Stimulated activated CD8-positive, alpha-beta memory T cell treated with anti-CD3 and anti-CD28 coated beads, Interleukin-12 subunit alpha, Interleukin-12 subunit beta, amount 100 ng/mL, for 24 hours (primary cell): Measurements from ENCODE around the gene SEPHS2.
"Not testable (repeated sequence)": the region's sequence is repeated elsewhere in the genome, so short reads cannot be mapped to it uniquely, and the experiment has no call there.

ENCODE experiments used
- DNase-seq: peaks from one replicate; pipeline ENCODE4 v3.0.0-alpha.2; 2020; ENCODE audit errors: extremely low read depth

SEPHS2 gene, protein sequence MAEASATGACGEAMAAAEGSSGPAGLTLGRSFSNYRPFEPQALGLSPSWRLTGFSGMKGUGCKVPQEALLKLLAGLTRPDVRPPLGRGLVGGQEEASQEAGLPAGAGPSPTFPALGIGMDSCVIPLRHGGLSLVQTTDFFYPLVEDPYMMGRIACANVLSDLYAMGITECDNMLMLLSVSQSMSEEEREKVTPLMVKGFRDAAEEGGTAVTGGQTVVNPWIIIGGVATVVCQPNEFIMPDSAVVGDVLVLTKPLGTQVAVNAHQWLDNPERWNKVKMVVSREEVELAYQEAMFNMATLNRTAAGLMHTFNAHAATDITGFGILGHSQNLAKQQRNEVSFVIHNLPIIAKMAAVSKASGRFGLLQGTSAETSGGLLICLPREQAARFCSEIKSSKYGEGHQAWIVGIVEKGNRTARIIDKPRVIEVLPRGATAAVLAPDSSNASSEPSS

DNA sequence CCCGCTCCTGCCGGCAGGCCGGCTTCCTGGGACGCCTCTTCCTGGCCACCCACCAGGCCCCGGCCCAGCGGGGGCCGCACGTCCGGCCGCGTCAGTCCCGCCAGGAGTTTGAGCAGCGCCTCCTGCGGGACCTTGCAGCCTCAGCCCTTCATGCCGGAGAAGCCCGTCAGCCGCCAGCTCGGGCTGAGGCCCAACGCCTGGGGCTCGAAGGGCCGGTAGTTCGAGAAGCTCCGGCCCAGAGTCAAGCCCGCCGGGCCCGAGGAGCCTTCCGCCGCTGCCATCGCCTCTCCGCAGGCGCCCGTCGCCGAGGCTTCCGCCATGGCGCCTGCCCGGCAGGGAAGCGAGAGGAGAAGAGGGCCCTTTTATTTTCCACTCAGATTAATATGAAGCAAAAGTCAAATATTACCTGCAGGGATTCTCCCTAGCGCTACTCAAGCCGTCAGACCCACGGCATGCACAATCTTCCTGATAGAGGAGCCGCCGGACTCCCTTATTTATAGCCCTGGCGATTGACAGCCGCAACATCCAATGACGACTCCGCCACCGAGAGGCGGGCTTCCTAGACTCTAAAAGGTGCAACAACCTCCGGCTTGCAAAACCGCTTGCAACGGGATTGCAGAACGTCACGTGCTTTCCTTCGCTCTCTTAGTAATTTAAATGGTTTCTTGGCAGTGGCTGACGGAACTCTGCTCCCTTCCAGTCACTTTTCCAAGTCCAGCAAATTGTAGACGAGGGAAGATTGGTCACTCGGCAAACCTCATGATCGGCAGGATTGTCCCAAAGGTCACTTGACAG lies at the start of gene SEPHS2:
SEPHS2 (minus strand) TSS at position 467 of the 795 bp plus-strand sequence; CDS start at position 320, 147 bp downstream.
- DNase-seq: peak; percentile 83

DNA sequence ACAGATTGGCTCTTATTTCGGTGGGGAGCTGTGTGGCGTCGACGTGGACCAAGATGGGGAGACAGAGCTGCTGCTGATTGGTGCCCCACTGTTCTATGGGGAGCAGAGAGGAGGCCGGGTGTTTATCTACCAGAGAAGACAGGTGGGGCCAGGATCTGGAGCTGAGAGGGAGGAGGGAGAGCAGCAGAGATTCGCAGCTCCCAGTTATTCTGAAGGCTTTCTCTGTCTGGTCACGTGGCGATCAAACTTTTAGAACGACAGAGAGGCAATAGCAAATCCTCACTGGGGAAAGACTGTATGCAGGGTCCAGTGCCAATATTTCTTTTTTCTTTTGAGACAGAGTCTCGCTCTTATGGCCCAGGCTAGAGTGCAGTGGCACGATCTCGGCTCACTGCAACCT lies 49.0 kb upstream of the SEPHS2 start:
- no peak for DNase-seq

DNA sequence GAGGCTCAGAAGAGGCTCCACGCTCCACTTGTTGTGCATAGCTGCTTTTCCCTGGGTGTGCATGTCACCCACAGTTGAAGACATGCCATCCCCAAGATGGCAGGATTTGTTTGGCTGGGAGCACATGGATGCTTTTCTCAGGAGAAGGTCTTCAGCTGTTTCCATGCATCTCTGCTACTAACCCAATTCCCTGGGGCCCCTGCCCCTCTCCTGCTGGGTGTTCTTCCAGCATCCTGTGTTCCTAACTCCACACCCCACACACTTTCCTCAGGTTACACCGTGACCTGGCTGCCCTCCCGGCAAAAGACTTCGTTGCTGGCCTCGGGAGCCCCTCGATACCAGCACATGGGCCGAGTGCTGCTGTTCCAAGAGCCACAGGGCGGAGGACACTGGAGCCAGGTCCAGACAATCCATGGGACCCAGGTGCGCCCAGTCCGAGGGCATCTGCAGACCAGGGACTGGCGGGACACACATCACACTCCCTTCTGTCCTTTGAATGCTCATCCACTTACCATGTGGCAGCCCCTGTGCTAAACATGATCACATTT lies 48.3 kb upstream of the SEPHS2 start:
- DNase-seq: no peak

DNA sequence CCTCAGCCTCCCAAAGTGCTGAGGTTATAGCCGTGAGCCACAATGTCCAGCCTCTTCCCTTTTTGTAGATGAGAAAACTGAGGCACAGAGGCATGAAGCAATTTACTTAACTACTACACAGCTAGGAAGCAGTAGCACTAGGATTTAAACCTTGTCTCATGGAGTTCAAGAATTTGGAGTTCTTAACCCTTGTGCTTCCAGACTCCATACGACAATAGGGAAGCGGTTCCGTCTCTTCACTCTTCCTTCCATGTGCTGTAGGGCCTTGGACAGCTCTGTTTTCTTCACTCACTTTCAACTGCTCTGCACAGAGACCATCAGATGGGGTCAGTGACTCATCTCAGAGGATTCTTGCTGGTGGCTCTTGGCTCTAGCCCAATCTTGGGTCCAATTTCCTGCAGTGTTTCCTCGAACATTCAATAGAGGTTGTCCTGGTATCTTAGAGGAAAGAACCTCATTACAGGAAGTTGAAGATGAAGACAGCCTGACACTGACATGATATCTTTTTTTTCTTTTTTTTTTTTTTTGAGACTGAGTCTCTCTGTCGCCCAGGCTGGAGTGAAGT lies 46.2 kb upstream of the SEPHS2 start:
- no peak for DNase-seq

DNA sequence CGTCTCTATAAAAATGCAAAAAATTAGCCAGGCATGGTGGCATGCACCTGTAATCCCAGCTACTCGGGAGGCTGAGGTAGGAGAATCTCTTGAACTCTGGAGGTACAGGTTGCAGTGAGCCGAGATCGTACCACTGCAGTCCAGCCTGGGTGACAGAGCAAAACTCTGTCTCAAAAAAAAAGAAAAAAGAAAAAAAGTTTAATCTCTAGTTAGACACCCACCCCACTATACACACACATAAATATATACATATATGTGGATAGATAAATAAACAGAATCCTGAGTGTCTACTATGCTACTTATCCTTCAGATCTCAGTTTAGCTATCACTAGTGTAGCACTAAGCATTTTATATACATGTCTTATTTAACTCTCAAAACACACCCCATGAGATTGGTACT lies 45.6 kb upstream of the SEPHS2 start:
- DNase-seq: no peak

DNA sequence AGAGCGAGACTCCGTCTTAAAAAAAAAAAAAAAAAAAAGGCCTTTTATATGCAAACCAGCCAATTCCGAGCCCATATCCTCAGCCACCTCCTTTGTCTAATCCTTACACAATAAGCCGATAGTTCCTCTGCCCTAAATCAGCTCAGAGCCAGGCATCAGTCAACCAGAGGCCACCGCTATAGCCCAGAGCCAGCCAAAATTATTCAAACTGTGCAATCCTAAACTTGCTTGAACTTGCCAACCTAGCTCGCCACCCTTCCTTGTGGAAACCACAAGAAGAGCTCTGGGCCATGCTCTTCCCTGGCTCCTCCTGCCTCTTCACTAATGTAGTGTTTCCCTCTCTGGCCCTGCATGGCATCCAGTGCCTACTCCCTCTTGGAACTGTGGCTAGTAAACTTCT lies 44.5 kb upstream of the SEPHS2 start:
- no peak for DNase-seq

DNA sequence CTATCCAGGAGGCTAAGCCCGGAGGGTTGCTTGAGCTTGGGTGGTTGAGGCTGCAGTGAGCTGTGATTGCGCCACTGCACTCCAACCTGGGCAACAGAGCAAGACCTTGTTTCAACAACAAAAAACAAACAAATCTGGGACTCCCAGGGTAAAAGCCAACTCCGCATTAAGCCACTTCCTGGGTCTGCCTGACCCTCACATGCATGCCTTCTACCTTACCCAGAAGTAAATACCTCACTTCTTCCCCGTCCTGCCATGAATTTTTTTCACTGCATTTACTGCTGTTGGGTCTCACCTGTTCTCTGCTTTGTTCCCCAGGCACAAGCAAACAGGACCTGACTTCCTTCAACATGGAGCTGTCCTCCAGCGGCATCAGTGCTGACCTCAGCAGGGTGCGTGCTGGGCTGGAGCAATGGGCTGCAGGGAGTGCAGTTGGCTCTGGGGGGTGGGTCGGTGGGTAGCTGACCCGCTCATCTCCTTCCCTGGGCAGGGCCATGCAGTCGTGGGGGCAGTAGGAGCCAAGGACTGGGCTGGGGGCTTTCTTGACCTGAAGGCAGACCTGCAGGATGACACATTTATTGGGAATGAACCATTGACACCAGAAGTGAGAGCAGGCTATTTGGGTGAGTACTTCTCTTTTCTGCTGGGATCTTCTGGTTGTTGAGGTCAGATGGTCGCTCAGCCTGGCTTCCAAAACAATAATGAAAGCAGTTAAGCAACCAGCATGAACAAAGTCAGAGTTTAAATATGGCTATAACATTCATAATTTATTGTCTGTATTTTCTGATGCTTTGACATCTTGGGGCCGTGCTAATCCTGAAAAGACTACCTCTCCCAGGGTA lies 43.3 kb upstream of the SEPHS2 start:
- no peak for DNase-seq

DNA sequence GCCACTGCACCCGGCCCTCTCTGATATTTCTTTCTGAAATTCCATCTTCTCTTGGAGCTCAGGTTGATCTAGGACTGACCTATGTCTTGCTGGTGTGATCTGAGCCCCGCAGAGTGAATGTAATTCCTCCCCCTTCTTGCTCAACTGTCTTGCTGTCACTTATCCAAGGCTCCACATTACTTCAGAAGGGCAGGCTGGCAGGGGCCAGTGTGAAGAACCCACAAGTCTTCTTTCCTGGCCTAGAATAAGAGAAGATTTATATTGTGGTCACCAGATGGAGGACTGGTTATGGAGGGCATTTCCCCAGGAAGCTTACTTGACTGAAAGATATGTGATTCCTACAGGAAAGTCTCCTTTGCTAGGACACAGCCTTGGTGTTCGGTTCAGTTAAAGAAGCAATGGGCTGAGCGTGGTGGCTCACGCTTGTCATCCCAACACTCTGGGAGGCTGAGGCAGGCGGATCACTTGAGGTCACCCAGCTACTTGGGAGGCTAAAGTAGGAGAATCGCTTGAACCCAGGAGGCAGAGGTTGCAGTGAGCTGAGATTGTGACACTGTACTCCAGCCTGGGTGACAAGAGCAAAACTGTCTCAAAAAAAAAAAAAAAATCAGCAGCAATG lies 40.3 kb upstream of the SEPHS2 start:
- no peak for DNase-seq

DNA sequence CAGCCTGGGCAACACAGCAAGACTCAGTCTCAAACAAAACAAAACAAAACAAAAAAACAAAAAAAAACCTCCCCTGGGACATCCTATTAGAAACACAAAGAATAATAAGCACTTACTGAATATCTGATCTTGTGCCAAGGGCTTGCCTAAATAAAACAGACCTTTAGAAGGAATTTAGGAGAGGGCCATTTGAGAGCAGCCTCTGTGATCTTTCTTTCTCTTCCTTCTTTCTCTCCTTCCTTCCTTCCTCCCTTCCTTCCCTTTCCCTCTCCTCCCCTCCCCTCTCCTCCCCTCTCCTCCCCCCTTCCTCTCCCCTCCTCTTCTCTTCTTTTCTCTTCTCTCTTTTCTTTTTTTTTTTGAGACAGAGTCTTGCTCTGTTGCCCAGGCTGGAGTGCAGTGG lies 39.2 kb upstream of the SEPHS2 start:
- no peak for DNase-seq

DNA sequence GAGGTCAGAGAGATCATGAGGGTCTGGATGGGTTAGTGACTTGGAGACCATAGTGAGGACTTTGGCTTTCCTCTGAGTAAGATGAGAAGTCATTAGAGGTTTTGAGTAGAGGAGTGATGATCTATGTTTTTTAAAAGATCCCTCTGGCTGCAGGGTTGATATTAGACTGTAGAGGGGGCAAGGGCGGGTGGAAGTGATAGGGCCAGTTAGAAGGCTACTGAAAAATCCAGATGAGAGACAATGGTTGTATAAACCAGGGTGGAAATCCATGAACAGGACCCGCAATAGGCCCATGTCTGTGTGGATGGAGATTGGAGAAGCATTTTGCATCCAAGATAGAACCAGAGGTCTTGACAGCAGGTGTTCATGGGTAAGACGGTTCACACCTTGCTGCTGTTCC lies 36.7 kb upstream of the SEPHS2 start:
- DNase-seq: no peak

DNA sequence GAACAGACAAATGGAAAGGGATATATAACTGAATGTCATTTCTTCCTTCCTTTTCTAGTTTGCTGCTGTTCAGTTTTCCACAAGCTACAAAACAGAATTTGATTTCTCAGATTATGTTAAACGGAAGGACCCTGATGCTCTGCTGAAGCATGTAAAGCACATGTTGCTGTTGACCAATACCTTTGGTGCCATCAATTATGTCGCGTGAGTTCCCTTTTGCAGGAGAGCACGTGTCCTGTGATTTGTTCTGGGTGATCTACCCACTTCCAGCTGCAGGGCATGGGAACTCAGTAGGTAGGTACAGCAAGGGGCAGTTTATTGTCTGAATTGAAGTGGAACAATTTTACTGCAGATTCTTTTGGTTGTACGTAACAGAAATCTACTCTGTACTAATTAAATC lies 35.7 kb upstream of the SEPHS2 start:
- DNase-seq: no peak

DNA sequence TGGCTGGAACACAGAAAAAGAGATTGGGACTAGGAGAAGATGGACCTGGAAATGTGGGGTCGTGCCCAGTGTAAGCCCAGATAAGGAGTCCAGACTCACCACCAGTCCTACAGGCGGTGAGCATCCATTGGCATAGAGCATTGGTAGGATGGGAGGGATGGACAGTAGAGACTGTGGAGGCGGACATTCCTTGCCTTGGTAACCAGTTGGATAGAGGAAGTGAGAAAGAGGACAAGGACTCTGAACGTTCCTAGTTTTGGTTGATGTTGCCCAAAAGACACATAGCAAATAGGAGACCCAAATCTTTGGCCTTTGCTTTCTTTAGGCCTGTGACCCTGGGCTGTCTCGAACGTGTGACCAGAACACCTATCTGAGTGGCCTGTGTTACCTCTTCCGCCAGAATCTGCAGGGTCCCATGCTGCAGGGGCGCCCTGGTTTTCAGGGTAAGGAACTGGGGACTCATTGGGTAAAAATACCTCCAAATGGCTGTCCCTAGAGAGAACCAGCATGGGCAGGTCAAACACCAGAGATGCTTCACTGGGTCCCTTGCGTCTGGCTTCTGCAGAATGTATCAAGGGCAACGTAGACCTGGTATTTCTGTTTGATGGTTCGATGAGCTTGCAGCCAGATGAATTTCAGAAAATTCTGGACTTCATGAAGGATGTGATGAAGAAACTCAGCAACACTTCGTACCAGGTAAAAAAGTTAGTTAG lies 33.2 kb upstream of the SEPHS2 start:
- no peak for DNase-seq

DNA sequence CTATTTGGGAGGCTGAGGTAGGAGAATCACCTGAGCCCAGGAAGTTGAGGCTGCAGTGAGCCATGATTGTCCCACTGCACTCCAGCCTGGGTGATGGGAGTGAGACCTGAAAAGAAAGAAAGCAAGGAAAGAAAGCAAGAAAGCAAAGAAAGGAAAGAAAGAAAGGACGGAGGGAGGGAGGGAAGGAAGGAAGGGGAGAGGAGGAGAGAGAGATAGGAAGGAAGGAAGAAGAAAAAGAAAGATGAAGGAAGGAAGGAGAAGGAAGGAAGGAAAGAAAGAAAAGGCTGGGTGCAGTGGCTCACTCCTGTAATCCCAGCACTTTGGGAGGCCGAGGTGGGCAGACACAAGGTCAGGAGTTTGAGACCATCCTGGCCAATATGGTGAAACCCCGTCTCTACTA lies 32.1 kb upstream of the SEPHS2 start:
- DNase-seq: not testable (repeated sequence)

DNA sequence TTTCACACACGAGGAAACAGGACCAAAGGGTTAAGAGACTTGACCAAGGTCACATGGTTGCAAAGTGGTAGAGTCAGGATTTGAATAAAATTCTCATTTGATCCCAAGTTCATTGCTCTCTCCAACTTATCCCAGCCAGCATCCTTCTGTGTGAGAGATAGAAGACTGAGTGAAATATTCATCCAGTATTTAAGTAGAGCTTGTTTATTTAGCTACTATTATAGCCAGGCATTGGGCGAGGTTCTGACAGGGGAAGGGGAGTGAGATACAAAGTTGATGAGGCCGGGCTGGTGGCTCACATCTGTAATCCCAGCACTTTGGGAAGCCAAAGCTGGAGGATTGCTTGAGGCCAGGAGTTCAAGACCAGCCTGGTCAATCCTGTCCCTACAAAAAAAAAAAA lies 31.3 kb upstream of the SEPHS2 start:
- DNase-seq: no peak

DNA sequence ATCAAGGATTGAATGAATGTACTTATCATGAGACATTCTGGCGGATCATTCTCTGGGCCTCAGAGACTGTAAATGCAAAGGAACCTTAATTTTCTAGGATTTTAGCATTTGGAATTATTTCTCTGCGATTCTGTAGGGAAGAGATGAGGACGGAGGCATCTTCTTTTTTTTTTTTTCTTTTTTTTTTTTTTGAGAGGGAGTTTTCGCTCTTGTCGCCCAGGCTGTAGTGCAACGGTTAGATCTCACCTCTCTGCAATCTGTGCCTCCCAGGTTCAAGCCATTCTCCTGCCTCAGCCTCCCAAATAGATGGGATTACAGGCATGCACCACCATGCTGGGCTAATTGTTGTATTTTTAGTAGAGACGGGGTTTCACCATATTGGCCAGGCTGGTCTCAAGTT lies 29.0 kb upstream of the SEPHS2 start:
- no peak for DNase-seq

DNA sequence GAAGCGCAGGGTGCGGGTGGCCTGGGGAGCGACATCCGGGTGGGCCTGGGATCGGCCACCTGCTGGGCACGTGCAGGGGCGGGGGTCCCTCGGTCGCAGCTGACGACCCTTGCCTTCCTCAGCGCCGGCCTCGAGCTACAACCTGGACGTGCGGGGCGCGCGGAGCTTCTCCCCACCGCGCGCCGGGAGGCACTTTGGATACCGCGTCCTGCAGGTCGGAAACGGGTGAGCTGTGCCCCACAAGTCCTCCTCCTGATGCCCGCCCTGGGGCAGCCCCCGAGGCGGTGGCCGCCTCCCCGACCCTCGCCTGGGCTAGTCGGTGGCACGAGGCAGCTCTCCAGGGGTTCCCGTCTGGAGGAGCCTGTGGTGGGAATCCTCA lies 28.4 kb upstream of the SEPHS2 start:
- DNase-seq: no peak

DNA sequence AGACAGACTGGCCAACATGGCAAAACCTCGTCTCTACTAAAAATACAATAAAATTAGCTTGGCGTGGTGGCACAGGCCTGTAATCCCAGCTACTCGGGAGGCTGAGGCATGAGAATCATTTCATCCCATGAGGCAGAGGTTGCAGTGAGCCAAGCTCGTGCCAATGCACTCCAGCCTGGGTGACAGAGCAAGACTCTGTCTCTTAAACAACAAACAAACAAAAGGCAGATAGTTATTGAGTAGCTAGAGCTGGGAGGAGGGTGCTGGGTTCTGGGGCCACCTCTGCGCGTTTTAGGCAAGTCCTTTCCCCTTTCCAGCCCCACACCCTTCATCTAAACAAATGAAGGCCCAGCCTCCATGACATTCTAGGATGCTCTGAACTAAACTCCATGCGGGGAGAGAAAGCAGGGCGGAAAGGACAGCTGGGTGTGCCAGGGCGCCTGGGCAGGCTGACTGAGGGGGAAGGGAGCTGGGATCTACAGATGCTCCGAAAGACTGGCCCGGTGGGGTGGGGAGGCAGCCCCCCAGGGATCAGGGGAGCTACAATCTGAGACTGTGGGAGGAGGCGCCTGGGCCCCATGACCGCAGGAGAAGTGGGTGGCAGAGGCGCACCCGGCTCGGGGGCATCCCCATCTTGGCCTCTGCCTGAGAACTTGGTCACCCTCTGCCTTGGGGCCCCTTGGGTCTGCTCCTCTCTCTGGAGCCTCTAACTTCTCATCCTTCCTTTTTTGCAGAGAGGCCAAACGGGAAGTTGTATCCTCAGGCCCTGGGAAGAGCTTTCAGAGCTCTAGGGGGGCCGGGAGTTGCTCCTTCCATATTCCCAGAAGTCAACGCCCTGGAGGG lies 27.8 kb upstream of the SEPHS2 start:
- peak; percentile 56 for DNase-seq

DNA sequence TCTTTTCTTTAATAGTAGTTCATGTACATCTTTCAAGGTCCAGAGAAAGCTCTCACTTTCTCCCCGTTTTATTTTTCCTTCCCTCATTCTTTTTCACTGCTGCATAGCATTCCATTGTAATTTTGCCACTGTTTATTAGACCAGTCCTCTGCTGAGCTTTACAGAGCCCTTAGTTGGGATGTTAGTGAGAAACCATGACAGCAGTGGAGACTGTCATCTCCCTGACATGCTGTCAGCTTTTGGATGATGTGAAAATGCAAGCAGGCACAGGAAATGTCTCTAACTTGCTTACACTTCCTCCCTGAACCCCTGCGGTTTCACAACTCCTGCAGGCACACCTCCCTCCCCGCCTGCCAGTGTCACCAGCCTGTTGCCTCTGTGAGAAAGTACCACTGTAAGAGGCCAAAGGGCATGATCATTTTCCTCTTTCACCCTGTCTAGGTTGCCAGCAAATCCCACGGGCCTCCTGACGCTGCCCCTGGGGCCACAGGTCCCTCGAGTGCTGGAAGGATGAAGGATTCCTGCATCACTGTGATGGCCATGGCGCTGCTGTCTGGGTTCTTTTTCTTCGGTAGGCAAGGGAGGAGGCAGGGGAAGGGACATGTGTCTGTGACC lies 26.8 kb upstream of the SEPHS2 start, which contains the start of gene ITGAL:
ITGAL (plus strand) TSS at position 415 of the 615 bp plus-strand sequence; CDS start at position 511, 96 bp downstream.
- peak; percentile 64 for DNase-seq

DNA sequence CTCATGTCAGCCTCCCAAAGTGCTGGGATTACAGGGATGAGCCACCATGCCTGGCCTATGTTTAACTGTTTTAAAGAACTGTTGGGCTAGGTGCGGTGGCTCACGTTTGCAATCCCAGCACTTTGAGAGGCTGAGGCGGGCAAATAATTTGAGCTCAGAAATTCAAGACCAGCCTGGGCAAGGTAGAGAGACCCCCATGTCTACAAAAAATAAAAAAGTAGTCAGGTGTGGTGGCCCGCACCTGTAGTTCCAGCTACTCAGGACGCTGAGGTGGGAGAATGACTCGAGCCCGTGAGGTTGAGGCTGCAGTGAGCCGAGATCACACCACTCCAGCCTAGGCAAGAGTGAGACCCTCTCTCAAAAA lies 24.9 kb upstream of the SEPHS2 start:
- no peak for DNase-seq
